GM18861 (cell line): ENCODE results near the gene KCND1.
"Not testable (repeated sequence)": the region's sequence is repeated elsewhere in the genome, so short reads cannot be mapped to it uniquely, and the experiment has no call there.

Source experiments
- ATAC-seq: cut with Tn5 transposase; IDR thresholded peaks from one replicate; pipeline ENCODE4 v1.9.1; 2021; ENCODE audit not compliant: unreplicated experiment

The KCND1 gene

DNA sequence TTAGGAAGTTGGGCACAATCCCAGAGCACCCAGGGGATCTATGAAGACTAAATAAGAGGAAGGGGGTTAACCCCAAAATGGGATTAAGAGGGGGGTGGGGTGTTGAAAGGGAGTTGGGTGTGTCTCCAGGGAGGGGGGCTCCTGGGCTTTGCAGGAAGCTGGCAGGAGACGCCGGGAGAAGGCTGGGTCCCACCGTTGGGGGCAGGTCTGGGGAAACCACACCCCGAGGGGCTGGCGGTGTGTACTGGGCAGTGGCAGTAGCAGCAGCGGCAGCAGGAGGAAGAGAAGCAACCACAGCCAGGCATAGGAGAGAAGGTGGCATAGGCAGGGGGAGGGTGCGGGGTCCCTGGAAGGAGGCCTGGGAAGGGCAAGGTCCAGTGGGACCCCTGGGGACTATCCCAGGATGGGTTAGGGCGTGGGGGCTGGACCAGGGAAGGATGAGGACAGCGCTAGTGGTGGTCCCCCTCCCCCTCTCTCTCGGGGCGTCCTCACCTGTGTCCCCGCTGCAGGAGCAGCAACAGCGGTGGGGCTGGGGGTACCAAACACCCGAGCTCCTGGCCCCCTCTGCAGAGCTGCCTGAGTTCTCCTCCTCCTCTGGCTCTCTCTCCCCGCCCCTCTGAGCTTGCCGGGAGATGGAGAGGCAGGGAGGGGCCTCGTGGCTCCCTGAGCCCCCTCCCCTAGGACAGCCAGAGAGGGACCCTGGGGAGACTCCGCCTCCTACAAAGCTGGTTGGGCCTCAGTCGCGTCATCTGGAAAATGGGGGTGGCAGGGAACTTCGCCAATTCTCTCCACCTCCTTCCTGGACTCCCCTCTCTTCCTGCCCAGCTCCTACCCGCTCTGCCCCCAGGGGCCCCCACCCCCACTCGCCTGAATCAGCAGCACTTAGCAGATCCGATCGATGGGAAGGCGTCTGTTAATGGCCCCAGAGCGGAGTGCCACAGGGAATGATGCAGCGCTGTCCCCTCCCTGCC lies at the start of gene KCND1:
KCND1 (minus strand) TSS at position 596 of the 971 bp plus-strand sequence. CDS start 1,573 bp downstream, outside the sequence.
- no peak for ATAC-seq

DNA sequence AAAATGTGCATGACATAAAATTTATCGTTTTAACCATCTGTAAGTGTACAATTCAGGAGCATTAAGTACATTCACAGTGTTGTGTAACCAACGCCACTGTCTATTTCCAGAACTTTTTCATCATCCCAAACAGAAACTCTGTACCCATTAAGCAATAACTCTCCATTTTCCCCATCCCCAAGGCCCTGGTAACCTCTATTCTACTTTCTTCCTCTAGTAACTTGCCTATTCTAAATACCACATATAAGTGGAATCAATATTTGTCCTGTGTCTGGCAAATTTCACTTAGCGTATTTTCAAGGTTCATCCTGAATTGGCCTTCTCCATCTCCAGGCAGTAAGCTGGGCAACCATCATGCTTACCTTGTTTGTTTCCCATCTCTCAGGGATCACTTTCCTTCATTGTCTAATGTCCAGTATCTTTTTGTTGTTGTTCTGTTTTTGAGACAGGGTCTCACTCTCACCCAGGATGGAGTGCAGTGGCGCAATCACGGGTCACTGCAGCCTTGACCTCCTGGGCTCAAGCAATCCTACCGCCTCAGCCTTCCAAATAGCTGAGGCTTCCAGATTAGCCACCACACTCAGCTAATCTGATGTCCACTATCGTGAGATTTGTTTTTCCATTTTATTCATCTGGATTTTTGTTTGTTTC lies 48.1 kb upstream of the KCND1 start:
- no peak for ATAC-seq

DNA sequence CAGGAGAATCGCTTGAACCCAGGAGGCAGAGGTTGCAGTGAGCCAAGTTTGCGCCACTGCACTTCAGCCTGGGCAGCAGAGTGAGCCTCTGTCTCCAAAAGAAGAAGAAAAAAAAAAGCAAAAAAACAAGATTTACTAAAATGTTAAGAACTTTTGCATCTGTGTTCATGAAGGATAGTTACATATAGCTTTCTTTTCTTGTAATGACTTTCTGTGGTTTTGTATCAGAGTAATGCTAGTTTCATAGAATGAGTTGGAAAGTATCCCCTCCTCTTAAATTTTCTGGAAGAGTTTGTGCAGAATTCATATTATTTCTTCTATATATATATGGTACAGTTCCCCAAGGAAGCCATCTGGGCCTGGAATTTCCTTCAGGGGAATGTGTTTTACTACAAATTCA lies 47.4 kb upstream of the KCND1 start:
- no peak for ATAC-seq

DNA sequence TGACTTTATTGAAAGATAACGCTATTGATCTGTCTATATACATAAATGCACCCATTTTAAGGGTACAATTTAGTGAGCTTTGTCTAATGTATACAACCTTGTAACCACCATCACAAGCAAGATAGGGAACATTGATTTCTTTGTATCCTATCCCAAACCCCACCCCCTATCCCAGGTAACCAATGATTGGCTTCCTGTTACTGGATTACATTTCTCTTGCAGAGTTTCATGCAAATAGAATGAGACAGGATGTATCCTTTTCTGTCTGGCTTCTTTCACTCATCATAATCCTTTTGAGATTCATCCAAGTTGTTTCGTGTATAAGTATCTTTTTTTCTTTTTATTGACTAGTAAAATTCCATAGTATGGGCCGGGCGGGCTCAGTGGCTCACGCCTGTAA lies 32.1 kb upstream of the KCND1 start:
- ATAC-seq = no peak

DNA sequence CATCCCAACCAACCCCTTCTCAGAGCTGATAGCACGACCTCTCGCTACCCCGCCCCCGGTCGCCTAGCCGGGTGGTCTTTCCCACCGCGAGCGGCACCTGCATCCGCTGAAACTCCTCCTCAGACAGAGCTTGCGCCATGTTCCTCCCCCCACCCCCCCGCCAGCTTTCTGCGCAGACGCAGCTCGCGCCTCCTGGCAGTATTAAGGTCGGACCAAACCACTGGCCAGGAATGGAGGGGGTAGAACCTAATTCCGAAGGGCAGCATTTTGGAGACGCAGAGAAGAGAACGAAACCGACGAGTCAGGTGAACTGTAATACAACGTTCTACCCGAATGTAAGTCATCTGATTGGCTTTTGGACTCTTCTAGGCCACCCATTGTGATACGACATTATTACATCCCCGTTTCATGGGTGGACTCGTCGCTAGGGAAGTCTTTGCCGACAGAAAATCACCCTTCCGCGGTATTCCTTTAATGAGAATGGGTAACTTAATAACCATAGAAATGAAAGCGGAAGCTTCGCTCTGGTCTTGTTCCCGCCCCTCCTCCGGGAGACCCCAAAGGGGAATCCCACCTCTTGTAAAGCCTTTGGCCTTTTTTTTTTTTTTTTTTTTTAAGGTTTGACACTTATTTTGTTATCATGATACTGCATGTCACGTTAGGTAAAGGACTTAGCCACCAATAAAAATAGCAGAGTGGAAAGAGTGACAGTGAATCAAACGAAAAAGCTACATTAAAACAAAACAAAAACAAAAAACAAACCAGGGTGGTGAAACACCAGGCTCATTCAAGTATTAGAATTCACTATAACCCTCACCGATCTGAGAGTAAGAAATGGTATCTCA lies 30.7 kb upstream of the KCND1 start, which contains the start of gene GRIPAP1:
GRIPAP1 (minus strand) TSS at position 174 of the 845 bp plus-strand sequence; CDS start at position 139, 35 bp downstream.
- ATAC-seq = peak; percentile 83

DNA sequence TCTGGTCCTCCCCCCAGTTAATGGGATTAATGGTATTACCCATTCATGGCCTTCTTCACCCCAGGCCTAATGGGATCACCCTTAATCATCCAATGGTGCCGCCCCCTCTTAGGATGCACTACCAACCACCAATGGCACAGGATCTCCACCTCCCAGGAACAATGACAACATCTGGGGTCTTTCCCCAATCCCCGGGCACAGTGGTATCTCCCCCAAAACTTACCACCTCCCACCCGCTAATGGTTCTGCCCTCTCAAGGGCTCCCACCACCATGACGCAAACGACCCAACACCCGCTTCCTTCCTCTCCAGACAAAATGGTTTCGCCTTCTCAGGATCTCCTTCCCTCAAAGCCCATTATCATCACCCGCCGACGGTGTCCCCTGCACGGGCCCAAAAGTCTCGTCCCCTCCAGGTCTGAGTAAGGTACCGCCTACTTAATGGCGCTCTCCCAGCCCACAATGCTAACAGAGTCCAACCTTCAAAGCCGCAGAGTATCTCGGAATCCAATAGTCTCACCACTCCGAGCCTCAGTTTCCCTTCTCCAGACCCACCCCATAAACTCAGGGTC lies 30.0 kb upstream of the KCND1 start:
- ATAC-seq = no peak

DNA sequence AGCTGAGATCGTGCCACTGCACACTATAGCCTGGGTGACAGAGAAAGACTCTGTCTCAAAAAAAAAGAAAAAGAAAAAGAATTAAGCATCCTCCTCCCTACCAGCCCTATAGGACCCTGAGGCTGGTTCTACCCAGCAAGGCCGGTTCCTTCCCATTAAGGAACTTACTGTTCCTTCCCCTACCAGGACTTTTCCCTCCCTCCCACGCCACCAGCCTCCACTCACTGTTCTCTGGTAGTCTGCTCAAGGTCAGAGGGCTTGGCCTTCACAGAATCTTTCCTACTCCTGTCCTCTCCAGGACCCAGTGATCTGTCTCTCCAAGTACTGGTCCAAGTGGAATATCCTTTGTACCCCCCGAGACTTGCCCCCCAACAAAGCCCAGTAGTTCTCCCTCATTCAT lies 29.0 kb upstream of the KCND1 start:
- ATAC-seq = no peak

- ATAC-seq = no peak
Measured at GRCh38 chrX:48999030-48999429, 27.4 kb upstream of the KCND1 start.

- ATAC-seq = no peak
Measured at GRCh38 chrX:48998391-48998790, 26.7 kb upstream of the KCND1 start.

GRCh38 chrX:48997865-48998264 lies 26.2 kb upstream of the KCND1 start:
- ATAC-seq = no peak

DNA sequence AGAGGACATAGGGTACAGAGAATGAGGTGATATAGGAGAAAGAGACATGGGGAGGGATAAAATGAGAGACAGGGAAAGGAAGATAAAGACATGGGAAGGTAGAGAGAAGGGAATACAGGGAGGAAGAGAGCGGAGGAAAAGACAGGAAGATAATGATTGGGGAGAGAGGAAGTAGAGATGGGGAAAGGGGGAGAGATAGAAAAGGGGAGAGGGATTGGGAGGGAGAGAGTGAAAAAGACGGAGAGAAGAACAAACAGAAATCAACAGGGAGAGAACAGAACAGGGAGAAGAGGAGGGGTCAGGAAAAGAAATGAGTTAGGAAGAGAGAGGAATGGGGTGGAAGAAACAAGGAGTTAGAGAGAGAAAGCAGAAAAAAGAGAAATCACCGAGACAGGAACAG lies 25.8 kb upstream of the KCND1 start:
- ATAC-seq = no peak

DNA sequence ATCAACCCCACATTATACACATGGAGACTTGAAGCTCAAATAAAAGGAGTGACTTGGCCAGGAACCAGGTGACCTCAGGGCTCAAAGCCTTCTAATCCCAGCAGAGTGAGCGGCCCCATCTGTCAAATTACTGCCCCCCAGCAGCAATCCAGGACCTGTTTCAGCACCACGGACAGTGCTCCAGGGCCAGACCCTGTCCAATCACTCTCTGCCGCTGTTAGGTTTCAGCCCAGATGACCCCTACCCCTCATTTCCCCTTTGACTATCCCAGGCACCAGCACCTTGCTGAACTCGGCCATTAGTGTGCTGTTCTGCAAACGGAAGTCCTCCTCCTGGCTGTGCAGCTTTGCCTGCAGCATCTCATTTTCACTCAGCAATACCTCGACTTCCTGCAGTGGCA lies 25.3 kb upstream of the KCND1 start:
- no peak for ATAC-seq

DNA sequence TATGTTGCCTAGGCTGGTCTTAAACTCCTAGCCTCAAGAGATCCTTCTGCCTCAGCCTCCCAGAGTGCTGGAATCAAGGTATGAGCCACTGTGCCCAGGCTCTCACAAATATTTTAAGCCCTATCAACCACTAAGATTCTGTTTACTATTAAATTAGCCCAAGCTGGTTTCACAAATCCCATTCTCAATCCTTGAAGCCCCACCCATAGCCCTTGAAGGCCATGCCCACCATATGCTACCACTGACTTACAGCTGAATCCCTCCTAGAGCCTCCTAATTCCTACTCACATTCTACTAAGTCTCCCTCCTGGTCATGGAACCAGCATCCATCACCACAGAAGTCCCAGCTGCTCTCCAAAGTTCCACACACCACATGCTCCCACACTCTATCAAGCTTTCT lies 20.7 kb upstream of the KCND1 start:
- ATAC-seq = no peak

- ATAC-seq = no peak
Measured at GRCh38 chrX:48989483-48989882, 17.8 kb upstream of the KCND1 start.

- no peak for ATAC-seq
Measured at GRCh38 chrX:48983896-48984295, 12.3 kb upstream of the KCND1 start.

GRCh38 chrX:48983081-48983480 lies 11.4 kb upstream of the KCND1 start:
- ATAC-seq = no peak

GRCh38 chrX:48981178-48981577 lies 9.5 kb upstream of the KCND1 start:
- no peak for ATAC-seq

DNA sequence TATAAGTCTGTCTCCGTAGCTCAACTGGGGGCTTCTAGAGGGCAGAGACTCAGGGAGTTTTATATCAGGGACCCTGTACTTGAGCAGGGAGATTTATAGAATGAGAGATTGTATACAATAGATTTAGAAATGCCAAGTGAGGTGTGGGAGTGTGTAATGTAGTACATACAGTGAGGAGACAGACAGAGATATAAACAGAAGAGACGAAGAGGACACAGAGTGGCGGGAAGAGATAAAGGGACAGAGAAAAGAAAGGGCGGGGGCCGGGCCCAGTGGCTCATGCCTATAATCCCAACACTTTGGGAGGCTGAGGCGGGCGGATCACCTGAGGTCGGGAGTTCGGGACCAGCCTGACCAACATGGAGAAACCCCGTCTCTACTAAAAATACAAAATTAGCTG lies 8.7 kb upstream of the KCND1 start:
- ATAC-seq = not testable (repeated sequence)

GRCh38 chrX:48978226-48978625 lies 6.6 kb upstream of the KCND1 start:
- ATAC-seq = no peak

GRCh38 chrX:48976086-48976485 lies 4.4 kb upstream of the KCND1 start:
- no peak for ATAC-seq

GRCh38 chrX:48975541-48975940 lies 3.9 kb upstream of the KCND1 start:
- ATAC-seq = no peak
